Measurements from ENCODE around the gene HS3ST4. TPM values are rescaled to one million over a fixed set of nuclear protein-coding genes. Genes with fewer than 3 reads are reported as not detected.

HS3ST4 gene
- total and polyA plus RNA-seq, 2 donors (not counting 1 experiment from before 2014, with no cell fraction given): not detected

- no peak overlapping the region for H3K4me2 ChIP-seq (ENCODE audit: extremely low read depth, insufficient read depth, low read length)
- H3K9ac ChIP-seq (ENCODE audit: insufficient read depth, low read length): no peak overlapping the region
- H2AFZ ChIP-seq (ENCODE audit: low read length): no peak overlapping the region
- H3K36me3 ChIP-seq (ENCODE audit: control insufficient read depth, insufficient read depth, low read length): no peaks in the 10 kb centered on the region
- H3K27ac ChIP-seq (ENCODE audit: insufficient read depth, low read length): no peak overlapping the region
- no peak overlapping the region for H3K4me3 ChIP-seq (replicated peaks in 1 of 4; ENCODE audit: control extremely low read depth in 1 of 4, insufficient read depth in 1 of 4, low read depth in 3 of 4, low read length in 4 of 4)
- TF ChIP-seq EZH2 (IDR thresholded peaks at IDR 0.05; ENCODE audit: low read length, missing control alignments): no peak
- no peak for TF ChIP-seq CTCF (conservative IDR thresholded peaks at IDR 0.05 in 1 of 2, IDR thresholded peaks at IDR 0.05 in 1 of 2; ENCODE audit: low read depth in 1 of 2, low read length in 2 of 2)
- DNase-seq (ENCODE audit: low read depth in 2 of 2): no peak
- H3K4me1 ChIP-seq (ENCODE audit: control insufficient read depth, extremely low read depth, insufficient read depth, low read length): no peaks in the 10 kb centered on the region
- H3K27me3 ChIP-seq (ENCODE audit: control insufficient read depth, insufficient read depth, low read length): no peaks in the 10 kb centered on the region
- H4K20me1 ChIP-seq (ENCODE audit: control insufficient read depth, extremely low read depth, insufficient read depth, low read length): no peaks in the 10 kb centered on the region
- no peaks in the 10 kb centered on the region for H3K79me2 ChIP-seq (ENCODE audit: control insufficient read depth, insufficient read depth, low read length)
- no peaks in the 10 kb centered on the region for H3K9me3 ChIP-seq (ENCODE audit: control insufficient read depth, insufficient read depth, low read depth, low read length)
These were observed 164.1 kb downstream of the HS3ST4 start for GRCh38 chr16:25855818-25856217.

GRCh38 chr16:25859645-25860044, 167.9 kb downstream of the HS3ST4 start:
- no peaks in the 10 kb centered on the region for H4K20me1 ChIP-seq (ENCODE audit: control insufficient read depth, extremely low read depth, insufficient read depth, low read length)
- no peaks in the 10 kb centered on the region for H3K9me3 ChIP-seq (ENCODE audit: control insufficient read depth, insufficient read depth, low read depth, low read length)
- H3K9ac ChIP-seq (ENCODE audit: insufficient read depth, low read length): no peak overlapping the region
- no peak for DNase-seq (ENCODE audit: low read depth in 2 of 2)
- no peak overlapping the region for H3K27ac ChIP-seq (ENCODE audit: insufficient read depth, low read length)
- no peaks in the 10 kb centered on the region for H3K4me1 ChIP-seq (ENCODE audit: control insufficient read depth, extremely low read depth, insufficient read depth, low read length)
- H3K36me3 ChIP-seq (ENCODE audit: control insufficient read depth, insufficient read depth, low read length): no peaks in the 10 kb centered on the region
- no peak overlapping the region for H2AFZ ChIP-seq (ENCODE audit: low read length)
- no peaks in the 10 kb centered on the region for H3K27me3 ChIP-seq (ENCODE audit: control insufficient read depth, insufficient read depth, low read length)
- TF ChIP-seq EZH2 (IDR thresholded peaks at IDR 0.05; ENCODE audit: low read length, missing control alignments) (no peak), CTCF (conservative IDR thresholded peaks at IDR 0.05 in 1 of 2, IDR thresholded peaks at IDR 0.05 in 1 of 2; ENCODE audit: low read depth in 1 of 2, low read length in 2 of 2) (no peak)
- H3K4me3 ChIP-seq (replicated peaks in 1 of 4; ENCODE audit: control extremely low read depth in 1 of 4, insufficient read depth in 1 of 4, low read depth in 3 of 4, low read length in 4 of 4): no peak overlapping the region
- no peak overlapping the region for H3K4me2 ChIP-seq (ENCODE audit: extremely low read depth, insufficient read depth, low read length)
- H3K79me2 ChIP-seq (ENCODE audit: control insufficient read depth, insufficient read depth, low read length): no peaks in the 10 kb centered on the region

DNA sequence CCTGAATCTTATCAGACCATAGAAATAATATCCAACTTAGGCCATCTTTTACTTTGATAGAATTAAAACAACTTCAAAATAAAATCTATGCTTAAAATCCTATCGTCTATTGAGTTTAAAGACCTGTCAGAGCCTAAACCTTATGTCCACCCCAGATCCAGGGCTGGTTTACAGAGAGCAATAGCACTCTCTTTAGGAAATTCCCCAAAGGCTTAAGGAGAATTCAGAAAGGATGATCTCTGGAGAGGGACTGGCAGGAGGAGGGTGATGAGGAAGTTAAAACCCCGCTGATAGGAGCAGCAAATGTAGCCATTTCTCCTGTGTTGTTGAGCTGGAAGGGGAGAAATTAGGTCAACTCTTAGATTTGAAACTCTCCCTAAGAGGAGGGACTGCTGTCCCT, 175.3 kb downstream of the HS3ST4 start:
- Histone ChIP-seq H3K4me3 (replicated peaks in 1 of 4; ENCODE audit: control extremely low read depth in 1 of 4, insufficient read depth in 1 of 4, low read depth in 3 of 4, low read length in 4 of 4) (no peak overlapping the region), H3K27ac (ENCODE audit: insufficient read depth, low read length) (no peak overlapping the region), H3K27me3 (ENCODE audit: control insufficient read depth, insufficient read depth, low read length) (no peaks in the 10 kb centered on the region), H4K20me1 (ENCODE audit: control insufficient read depth, extremely low read depth, insufficient read depth, low read length) (no peaks in the 10 kb centered on the region), H3K9me3 (ENCODE audit: control insufficient read depth, insufficient read depth, low read depth, low read length) (no peaks in the 10 kb centered on the region), H2AFZ (ENCODE audit: low read length) (no peak overlapping the region), H3K36me3 (ENCODE audit: control insufficient read depth, insufficient read depth, low read length) (no peaks in the 10 kb centered on the region), H3K9ac (ENCODE audit: insufficient read depth, low read length) (no peak overlapping the region), H3K4me2 (ENCODE audit: extremely low read depth, insufficient read depth, low read length) (no peak overlapping the region), H3K4me1 (ENCODE audit: control insufficient read depth, extremely low read depth, insufficient read depth, low read length) (no peaks in the 10 kb centered on the region), H3K79me2 (ENCODE audit: control insufficient read depth, insufficient read depth, low read length) (no peaks in the 10 kb centered on the region)
- no peak for TF ChIP-seq EZH2 (IDR thresholded peaks at IDR 0.05; ENCODE audit: low read length, missing control alignments)
- no peak for TF ChIP-seq CTCF (conservative IDR thresholded peaks at IDR 0.05 in 1 of 2, IDR thresholded peaks at IDR 0.05 in 1 of 2; ENCODE audit: low read depth in 1 of 2, low read length in 2 of 2)
- DNase-seq (ENCODE audit: low read depth in 2 of 2): no peak
